ENCODE results near the gene NMU. TPM values are rescaled to one million over a fixed set of nuclear protein-coding genes. Genes with fewer than 3 reads are reported as not detected.
"Not testable (repeated sequence)": the region's sequence is repeated elsewhere in the genome, so short reads cannot be mapped to it uniquely, and the experiment has no call there.

The NMU gene
- polyA plus RNA-seq, 1 of the 3 experiments (the other 2 are of a cell fraction): 0.66 TPM

DNA sequence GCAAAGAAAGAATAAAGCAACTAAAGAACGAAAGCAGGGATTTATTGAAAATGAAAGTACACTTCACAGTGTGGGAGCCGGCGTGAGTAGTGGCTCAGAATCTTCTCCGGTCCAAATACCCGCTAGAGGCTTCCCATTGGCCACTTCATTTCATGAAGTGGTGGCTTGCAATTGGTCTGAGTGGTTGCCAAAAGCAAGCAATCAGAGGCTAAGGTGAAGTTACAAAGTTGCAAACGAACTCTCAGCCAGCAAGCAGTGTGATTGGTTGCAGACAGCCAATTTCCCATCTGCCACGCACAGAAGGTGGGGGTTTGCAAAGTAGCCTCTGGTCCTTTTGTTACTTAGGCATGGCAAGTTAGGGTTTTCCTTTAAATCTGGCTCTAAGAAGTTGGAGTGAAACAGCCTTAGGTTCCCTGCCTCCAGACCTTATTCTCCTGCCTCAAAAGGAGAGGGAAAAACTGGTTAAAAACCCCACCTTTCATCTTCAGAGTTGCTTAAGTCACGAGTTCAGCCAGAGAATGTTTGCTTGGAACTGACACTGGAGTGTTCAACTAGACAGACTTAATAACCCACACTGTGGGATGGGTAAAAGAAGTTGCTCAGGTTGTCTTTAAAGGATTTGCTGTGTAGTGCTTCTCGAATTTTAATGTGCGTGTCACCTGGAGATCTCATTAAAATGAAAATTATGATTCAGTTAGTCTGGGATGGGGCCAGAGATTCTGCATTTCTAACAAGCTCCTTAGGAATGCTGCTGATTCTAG is 82.5 kb downstream of the NMU start:
- H2AFZ ChIP-seq (ENCODE audit: low read depth): 0 out of 2 replicates have a peak overlapping the region, but pooled peaks have one; percentile 44
- H3K79me2 ChIP-seq (ENCODE audit: insufficient read depth): no peaks in the 10 kb centered on the region
- no peaks in the 10 kb centered on the region for H3K9me2 ChIP-seq
- peaks cover 18% of the 10 kb centered on the region for H3F3A ChIP-seq (replicated peaks; ENCODE audit: insufficient read depth)
- no peak for DNase-seq
- H3K36me3 ChIP-seq (replicated peaks in 1 of 2; ENCODE audit: control insufficient read depth in 1 of 2, insufficient read depth in 2 of 2, low read length in 1 of 2): no peaks in the 10 kb centered on the region
- WGBS (ENCODE audit: low lambda C conversion rate): 91% methylated on average over 10 of the region's 10 CpGs
- H3K9ac ChIP-seq: no peak overlapping the region
- no peaks in the 10 kb centered on the region for H3K27me3 ChIP-seq (ENCODE audit: insufficient read depth)
- H3K9me3 ChIP-seq: no peaks in the 10 kb centered on the region
- ChIA-PET POLR2A (no interaction called here), CTCF (interaction anchor here (1.3 to 2.0 kb wide), 4 partner anchors 11 to 314 kb away, joined by 3 to 7 read pairs (median 6); no protein-coding TSS in a partner anchor)
- H4K20me1 ChIP-seq (ENCODE audit: insufficient read depth): no peaks in the 10 kb centered on the region
- TF ChIP-seq NFIC (IDR thresholded peaks at IDR 0.05; ENCODE audit: borderline replicate concordance): no peak
- TF ChIP-seq, protein P1, sequence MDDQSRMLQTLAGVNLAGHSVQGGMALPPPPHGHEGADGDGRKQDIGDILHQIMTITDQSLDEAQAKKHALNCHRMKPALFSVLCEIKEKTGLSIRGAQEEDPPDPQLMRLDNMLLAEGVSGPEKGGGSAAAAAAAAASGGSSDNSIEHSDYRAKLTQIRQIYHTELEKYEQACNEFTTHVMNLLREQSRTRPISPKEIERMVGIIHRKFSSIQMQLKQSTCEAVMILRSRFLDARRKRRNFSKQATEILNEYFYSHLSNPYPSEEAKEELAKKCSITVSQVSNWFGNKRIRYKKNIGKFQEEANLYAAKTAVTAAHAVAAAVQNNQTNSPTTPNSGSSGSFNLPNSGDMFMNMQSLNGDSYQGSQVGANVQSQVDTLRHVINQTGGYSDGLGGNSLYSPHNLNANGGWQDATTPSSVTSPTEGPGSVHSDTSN (IDR thresholded peaks at IDR 0.05): no peak
- no peak for TF ChIP-seq CHD2 (IDR thresholded peaks at IDR 0.05; ENCODE audit: low read length, partially characterized antibody)
- no peak for TF ChIP-seq YY1 (IDR thresholded peaks at IDR 0.05; ENCODE audit: low read depth)
- TF ChIP-seq, protein P2, sequence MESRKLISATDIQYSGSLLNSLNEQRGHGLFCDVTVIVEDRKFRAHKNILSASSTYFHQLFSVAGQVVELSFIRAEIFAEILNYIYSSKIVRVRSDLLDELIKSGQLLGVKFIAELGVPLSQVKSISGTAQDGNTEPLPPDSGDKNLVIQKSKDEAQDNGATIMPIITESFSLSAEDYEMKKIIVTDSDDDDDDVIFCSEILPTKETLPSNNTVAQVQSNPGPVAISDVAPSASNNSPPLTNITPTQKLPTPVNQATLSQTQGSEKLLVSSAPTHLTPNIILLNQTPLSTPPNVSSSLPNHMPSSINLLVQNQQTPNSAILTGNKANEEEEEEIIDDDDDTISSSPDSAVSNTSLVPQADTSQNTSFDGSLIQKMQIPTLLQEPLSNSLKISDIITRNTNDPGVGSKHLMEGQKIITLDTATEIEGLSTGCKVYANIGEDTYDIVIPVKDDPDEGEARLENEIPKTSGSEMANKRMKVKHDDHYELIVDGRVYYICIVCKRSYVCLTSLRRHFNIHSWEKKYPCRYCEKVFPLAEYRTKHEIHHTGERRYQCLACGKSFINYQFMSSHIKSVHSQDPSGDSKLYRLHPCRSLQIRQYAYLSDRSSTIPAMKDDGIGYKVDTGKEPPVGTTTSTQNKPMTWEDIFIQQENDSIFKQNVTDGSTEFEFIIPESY (IDR thresholded peaks at IDR 0.05; ENCODE audit: borderline replicate concordance, low read depth): no peak
- no peak for TF ChIP-seq JUND (IDR thresholded peaks at IDR 0.05)
- no peak for TF ChIP-seq FOXJ3 (CRISPR knock-in tag; IDR thresholded peaks at IDR 0.05)
- TF ChIP-seq GABPA (IDR thresholded peaks at IDR 0.05; ENCODE audit: low read depth): no peak
- TF ChIP-seq SIN3A (IDR thresholded peaks at IDR 0.05; ENCODE audit: borderline replicate concordance, low read depth, low read length): no peak
- no peak for TF ChIP-seq MAX (IDR thresholded peaks at IDR 0.05; ENCODE audit: low read depth)
- TF ChIP-seq TAF1 (IDR thresholded peaks at IDR 0.05; ENCODE audit: borderline replicate concordance, low read depth, low read length): no peak
- no peak for TF ChIP-seq FOSL2 (IDR thresholded peaks at IDR 0.05; ENCODE audit: borderline replicate concordance, low read depth)
- no peak for TF ChIP-seq MXI1 (IDR thresholded peaks at IDR 0.05; ENCODE audit: low read depth, low read length)
- no peak for TF ChIP-seq SMC3 (IDR thresholded peaks at IDR 0.05; ENCODE audit: low read depth, low read length)
- no peak for TF ChIP-seq GATA2 (CRISPR knock-in tag; IDR thresholded peaks at IDR 0.05)
- TF ChIP-seq ELF1 (IDR thresholded peaks at IDR 0.05): no peak
- no peak for TF ChIP-seq TEAD4 (IDR thresholded peaks at IDR 0.05; ENCODE audit: borderline replicate concordance, insufficient read depth)
- no peak overlapping the region for H3K4me2 ChIP-seq
- H3K4me3 ChIP-seq (ENCODE audit: low read depth in 2 of 2, low read length in 1 of 2): no peak overlapping the region
- H3K4me1 ChIP-seq (ENCODE audit: control insufficient read depth in 1 of 2, insufficient read depth in 2 of 2, low read depth in 1 of 2, low read length in 1 of 2): peaks cover 0 to 1% of the 10 kb centered on the region in 2 experiments; a peak in 1 of 4 replicates
- no peak overlapping the region for H3K27ac ChIP-seq (ENCODE audit: low read depth in 2 of 2, low read length in 1 of 2)

- H3K9me3 ChIP-seq; H3K36me3 ChIP-seq (replicated peaks in 1 of 2; ENCODE audit: control insufficient read depth in 1 of 2, insufficient read depth in 2 of 2, low read length in 1 of 2); H3K27me3 ChIP-seq (ENCODE audit: insufficient read depth); H4K20me1 ChIP-seq (ENCODE audit: insufficient read depth); H3K4me2 ChIP-seq; H3K4me3 ChIP-seq (ENCODE audit: low read depth in 2 of 2, low read length in 1 of 2); H3K79me2 ChIP-seq (ENCODE audit: insufficient read depth); DNase-seq; POLR2A ChIA-PET; H3K27ac ChIP-seq (ENCODE audit: low read depth in 2 of 2, low read length in 1 of 2); H3K9ac ChIP-seq; H2AFZ ChIP-seq (ENCODE audit: low read depth); H3K9me2 ChIP-seq: not testable (repeated sequence)
- Histone ChIP-seq H3F3A (replicated peaks; ENCODE audit: insufficient read depth) (peaks cover 30% of the 10 kb centered on the region), H3K4me1 (ENCODE audit: control insufficient read depth in 1 of 2, insufficient read depth in 2 of 2, low read depth in 1 of 2, low read length in 1 of 2) (peaks cover 6 to 10% of the 10 kb centered on the region in 2 experiments; a peak in 3 of 4 replicates)
- CTCF ChIA-PET: interaction anchor here (1.3 to 2.0 kb wide), 2 partner anchors 205 to 315 kb away, joined by 3 to 6 read pairs; no protein-coding TSS in a partner anchor
- 89% methylated on average over 6 of the region's 6 CpGs for WGBS (ENCODE audit: low lambda C conversion rate)
Observed at GRCh38 chr4:55551964-55552363, 84.1 kb downstream of the NMU start.
